GM12892 (cell line): ENCODE results near the gene DHRS7B.
A peak's percentile ranks its signal among the peaks of the same experiment; 100 is the strongest.

ENCODE experiments used
- DNase-seq: peaks from one replicate; pipeline ENCODE4 v3.0.0; 2011; ENCODE audit not compliant: insufficient read length
- FAIRE-seq: peaks from 2 replicates; lab custom pipeline; 2011; peaks lifted over from hg19 to GRCh38; lab: Jason Lieb, UNC
- POLR2A ChIP-seq: IDR thresholded peaks from 2 replicates; pipeline ENCODE4 v1.6.1; 2011; ENCODE audit warnings: low read depth, low read length, control low read depth
- POLR2AphosphoS5 ChIP-seq: IDR thresholded peaks from 2 replicates; pipeline ENCODE4 v1.6.1; 2011; ENCODE audit warnings: low read depth, low read length, control low read depth
- TAF1 ChIP-seq: IDR thresholded peaks from 2 replicates; pipeline ENCODE4 v1.6.1; 2011; ENCODE audit warnings: low read depth, mild to moderate bottlenecking, control low read depth, low read length, borderline replicate concordance

The DHRS7B gene

DNA sequence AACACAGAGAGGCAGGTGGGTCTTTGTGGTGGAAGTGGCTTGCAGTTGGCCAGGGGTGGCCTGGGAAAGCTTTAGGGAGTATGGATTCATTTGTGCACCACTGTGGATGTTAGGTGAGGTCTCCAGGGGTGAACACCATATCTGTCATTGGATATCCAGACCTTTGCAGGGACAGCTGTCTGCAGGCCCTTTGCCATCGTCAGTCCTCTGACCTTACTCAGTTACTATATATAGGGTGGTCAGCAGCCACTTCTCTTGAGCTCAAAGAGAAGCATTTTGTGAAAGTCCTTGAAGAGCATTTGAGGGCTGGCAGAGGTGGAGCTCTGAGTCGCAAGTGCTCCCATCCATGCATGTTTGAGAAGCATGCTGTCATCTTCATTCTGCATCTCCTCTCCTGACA is 46.8 kb downstream of the DHRS7B start:
- TF ChIP-seq POLR2AphosphoS5 (no peak), POLR2A (no peak), TAF1 (no peak)
- FAIRE-seq (no peak), DNase-seq (no peak)

DNA sequence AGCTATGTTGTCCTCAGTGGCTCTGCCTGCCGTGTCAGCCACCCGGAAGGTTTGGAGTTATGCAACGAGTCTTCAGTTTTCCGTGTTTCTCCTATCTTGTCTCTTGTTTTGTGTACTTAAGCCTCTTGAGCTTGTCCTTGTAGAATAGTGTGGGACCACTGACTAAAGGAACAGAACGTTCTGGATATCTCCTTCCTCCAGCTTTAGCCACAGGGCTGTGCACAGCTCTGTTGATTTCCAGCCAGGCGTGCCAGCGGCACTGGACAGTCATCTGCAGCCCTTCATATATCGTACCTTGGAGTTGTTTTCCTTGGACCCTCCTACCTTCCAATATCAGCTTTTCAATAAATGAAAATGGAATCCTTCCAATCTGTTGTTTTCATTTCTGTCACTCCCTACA is 47.4 kb downstream of the DHRS7B start:
- no peak for FAIRE-seq
- TF ChIP-seq POLR2A: no peak
- TF ChIP-seq TAF1: no peak
- TF ChIP-seq POLR2AphosphoS5: no peak
- DNase-seq: no peak

DNA sequence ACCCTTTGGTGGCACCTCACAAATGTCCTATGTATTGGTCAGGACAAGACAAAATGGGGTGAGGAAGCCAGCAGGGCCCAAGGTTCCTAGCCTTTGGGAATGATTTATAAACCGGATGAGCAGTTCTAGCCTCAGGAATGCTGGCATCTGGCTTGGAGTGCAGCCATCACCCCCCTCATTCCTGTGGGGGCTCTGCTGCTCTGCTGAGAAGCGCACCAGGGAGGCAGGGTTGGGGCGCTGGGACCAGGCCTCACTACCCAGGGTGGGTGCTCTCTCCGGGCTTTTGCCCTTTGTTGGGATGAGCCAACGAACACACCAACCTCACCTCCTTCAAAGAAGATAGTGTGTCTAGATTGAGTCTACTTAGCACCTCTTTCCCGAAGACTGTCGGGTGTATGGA is 47.9 kb downstream of the DHRS7B start:
- DNase-seq: no peak
- no peak for FAIRE-seq
- no peak for TF ChIP-seq POLR2A

DNA sequence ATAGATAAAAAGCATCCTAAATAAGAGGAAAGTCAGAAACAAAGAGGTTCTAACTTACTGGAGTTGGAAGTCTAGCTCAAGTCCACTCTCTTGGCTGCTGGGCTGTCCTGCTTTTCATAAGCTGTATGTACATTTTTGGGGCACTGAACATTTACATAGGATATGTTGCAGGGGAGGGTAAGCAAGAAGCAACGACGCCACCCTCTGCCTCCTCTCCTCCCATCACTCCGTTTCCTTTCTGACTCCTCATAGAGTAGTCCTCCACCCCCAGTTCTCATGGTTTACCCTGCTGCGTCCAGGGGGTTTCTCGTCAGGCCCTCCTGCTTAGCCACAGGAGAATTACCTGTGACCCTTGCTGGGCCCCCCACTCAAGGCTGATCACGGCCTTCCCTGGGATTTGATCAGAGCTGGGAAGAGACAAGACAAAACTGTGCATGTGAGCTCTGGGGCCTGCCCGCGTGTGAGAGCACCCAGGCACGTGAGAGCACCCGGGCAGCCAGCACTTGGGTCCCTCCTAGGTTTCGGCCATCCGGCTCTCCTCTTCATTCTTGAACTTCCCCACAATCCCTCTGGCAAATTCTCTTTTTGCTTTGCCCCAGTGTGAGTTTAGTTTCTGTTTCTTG is 50.1 kb downstream of the DHRS7B start:
- TF ChIP-seq TAF1 (no peak), POLR2AphosphoS5 (no peak), POLR2A (no peak)
- DNase-seq: no peak
- no peak for FAIRE-seq

DNA sequence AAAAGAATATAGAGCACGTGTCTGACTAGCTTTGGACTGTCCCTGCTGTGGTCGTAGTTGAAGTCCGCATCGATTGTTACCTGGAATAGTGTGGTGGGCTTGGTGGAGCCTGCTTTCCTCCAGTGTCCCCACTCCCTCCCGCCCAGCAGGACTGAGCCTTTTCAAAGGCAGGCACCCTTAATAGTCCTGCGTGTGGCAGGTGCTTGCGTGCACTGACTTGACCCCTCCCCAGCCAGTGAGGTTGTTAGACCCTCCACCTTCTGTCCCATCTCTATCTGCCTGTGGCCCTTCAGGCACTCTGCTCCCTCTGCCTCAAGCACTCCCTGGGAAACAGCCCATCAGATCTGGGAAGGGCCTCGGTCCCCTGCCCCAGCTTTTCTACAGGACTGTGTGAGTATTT is 50.6 kb downstream of the DHRS7B start:
- TF ChIP-seq TAF1 (no peak), POLR2AphosphoS5 (no peak), POLR2A (no peak)
- DNase-seq (no peak), FAIRE-seq (no peak)

DNA sequence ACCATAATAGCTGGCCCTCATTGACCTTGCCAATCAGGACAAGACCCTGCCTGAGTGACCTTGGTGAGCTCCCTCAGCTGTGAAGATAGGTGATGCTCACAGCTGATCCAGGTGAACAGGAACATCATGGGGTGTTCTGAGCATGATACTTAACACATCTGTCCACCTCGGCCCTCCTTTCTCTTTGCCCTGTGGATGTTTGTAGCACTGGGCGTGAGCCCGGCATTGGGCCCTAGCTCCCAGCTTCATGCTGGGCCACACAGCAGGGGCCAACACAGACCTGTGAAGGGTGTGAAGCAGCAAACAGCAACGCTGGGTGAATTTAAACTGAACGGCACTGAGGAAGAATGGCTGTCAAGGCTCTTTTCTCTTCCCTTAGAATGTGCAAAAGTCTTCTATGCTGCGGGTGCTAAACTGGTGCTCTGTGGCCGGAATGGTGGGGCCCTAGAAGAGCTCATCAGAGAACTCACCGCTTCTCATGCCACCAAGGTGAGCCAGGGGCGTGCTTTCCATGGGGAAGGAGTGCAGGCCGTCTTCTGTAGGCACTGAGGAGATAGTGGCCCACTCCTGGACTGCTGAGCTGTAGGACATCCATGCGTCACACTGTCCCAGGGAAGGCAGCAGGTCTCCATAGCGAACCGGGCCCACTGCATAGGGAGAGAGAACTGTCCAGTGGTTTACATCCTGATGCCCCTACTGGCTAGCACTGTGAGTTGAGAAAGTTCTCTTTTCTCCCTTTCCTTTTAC is 51.3 kb downstream of the DHRS7B start:
- TF ChIP-seq POLR2A (no peak), TAF1 (no peak), POLR2AphosphoS5 (no peak)
- DNase-seq (no peak), FAIRE-seq (no peak)

DNA sequence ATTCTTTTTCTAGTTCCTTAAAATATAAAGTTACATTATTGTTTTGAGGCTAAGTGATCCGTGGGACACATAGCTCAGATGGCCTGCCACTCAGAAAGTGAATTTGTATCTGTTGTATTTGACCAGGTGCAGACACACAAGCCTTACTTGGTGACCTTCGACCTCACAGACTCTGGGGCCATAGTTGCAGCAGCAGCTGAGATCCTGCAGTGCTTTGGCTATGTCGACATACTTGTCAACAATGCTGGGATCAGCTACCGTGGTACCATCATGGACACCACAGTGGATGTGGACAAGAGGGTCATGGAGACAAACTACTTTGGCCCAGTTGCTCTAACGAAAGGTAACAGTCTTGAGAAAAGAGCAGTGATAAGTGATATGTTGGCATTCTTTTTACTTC is 56.7 kb downstream of the DHRS7B start:
- FAIRE-seq (peak; percentile 33), DNase-seq (no peak)
- no peak for TF ChIP-seq TAF1
- TF ChIP-seq POLR2AphosphoS5: no peak
- TF ChIP-seq POLR2A: no peak

DNA sequence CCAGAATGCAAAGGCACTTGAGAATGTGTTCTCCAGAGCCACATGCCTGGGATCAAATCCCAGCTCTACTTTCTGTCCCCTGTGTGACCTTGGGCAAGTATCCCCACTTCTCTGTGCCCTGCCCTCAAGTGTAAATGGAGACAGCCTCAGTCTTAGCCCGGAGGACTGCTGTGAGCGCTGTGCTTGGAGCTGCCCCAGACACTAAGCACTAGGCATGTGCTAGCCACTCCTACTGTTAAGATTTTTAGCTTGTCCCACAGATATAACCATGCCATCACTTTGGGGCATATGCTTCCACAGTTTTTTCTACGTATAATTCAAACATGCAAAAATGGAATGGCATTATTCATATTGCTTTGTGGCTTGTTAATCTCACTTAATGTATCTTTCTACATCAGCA is 57.8 kb downstream of the DHRS7B start:
- no peak for DNase-seq
- FAIRE-seq: no peak
- TF ChIP-seq POLR2A (no peak), POLR2AphosphoS5 (no peak), TAF1 (no peak)

DNA sequence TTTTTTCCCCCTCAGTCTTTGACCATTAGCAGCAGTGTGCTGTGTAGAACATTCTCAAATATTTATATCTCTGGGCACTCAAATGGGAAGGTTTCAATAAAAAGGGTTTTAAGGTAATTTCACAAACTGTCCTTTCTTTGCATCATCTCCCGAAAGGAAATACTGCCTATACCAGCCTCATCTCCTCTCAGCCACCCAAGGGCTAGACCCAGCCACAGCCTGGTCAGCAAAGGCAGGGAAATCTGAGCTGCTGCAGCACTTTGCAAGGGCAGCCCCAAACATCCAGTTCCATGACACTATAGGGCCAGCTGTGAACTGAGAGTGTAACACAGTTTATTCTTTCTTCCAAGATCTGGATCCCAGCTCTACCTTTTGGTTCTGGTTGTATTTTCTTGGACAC is 58.3 kb downstream of the DHRS7B start:
- FAIRE-seq (no peak), DNase-seq (no peak)
- TF ChIP-seq POLR2A: no peak
- TF ChIP-seq TAF1: no peak
- no peak for TF ChIP-seq POLR2AphosphoS5

DNA sequence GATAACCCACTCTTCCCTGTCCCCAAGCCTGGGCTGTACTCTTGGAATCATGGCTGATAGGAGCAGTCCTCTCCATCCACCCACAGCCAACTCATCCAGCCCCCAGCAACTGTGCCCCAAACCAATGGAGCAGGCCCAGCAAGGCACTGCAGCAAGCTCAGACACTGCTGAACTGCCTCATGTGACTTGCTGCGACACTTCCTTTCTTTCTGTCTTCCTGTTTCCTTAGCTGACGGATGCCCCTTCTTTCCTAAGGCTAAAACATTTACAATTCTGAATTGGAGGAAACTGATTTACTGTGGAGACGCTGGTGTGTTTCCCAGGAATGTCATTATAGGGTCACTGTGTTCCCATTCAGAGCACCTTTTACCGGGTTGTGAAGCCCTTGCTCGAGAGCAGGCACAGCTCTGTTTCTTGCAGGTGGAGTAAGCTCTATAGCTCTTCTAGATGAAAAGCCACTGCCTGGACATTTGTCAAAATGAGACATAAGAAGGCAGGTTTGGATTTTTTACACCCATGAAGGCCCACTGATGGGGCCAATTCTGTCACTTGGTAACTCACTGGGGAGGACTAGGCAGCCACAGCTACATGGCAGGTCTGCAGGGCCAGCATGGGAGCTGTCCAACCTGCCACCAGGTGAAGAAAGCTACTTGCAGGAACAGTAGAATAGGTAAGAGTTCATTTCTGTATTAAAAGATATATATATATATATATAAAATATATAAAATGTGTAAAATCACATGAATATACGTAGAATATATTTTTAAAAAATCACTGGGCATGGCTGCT is 59.8 kb downstream of the DHRS7B start:
- FAIRE-seq: no peak
- DNase-seq: no peak
- TF ChIP-seq POLR2AphosphoS5: no peak
- no peak for TF ChIP-seq POLR2A
- no peak for TF ChIP-seq TAF1

DNA sequence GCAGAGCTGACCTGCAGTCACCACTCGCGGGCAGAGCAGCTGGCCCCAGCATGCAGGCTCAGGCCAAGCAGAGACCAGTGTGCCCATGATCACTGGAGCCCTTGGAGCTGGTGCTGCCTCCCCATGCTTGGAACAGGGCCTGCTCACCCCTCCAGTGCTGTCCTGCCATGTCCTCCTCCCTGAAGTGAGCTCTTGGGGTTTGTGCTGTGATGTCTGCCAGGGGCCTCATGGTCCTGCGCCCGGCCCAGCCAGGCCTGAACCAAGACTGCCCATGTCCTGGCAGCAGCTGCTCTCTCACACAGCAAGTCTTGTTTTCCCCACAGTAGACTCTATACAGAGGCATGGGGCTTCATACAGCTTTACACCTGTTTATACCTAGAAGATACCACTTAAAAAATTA is 62.6 kb downstream of the DHRS7B start:
- DNase-seq (no peak), FAIRE-seq (no peak)
- TF ChIP-seq TAF1 (no peak), POLR2AphosphoS5 (no peak), POLR2A (no peak)

DNA sequence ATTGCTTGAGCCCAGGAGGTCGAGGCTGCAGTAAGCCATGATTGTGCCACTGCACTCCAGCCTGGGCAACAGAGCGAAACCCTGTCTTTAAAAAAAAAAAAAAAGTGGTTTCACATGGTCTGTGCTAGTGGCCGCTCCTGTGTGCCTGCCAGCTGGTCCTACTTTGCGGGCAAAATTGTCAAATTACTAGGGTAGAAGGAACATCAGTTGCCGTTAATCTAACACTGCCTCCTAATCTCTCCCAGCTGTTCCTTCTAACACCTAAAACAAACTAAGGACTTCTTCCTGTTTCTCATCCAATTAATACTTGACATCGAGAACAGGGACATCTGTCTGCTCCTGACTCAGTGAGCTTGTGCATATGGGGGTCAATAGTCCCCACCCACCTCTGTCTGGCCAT is 63.3 kb downstream of the DHRS7B start:
- no peak for DNase-seq
- FAIRE-seq: no peak
- TF ChIP-seq TAF1: no peak
- no peak for TF ChIP-seq POLR2A
- no peak for TF ChIP-seq POLR2AphosphoS5
